HG03025 (cell line): ENCODE measurements around the gene TMEM38A.

Source experiments
- ATAC-seq: cut with Tn5 transposase; IDR thresholded peaks from one replicate; pipeline ENCODE4 v1.9.1; 2021; ENCODE audit warnings: mild to moderate bottlenecking, moderate library complexity; ENCODE audit not compliant: unreplicated experiment, low FRiP score

The TMEM38A gene

GRCh38 chr19:16660763-16661479 lies at the start of gene TMEM38A:
TMEM38A (plus strand) TSS chr19:16661139; CDS start chr19:16661218, 79 bp downstream.
- peak; percentile 14 for ATAC-seq

GRCh38 chr19:16612636-16613035 lies 48.3 kb upstream of the TMEM38A start:
- no peak for ATAC-seq

- ATAC-seq = no peak
These were observed 47.1 kb upstream of the TMEM38A start for GRCh38 chr19:16613841-16614240.

GRCh38 chr19:16614941-16615340 lies 46.0 kb upstream of the TMEM38A start:
- no peak for ATAC-seq

- ATAC-seq = no peak
These were observed 45.1 kb upstream of the TMEM38A start for GRCh38 chr19:16615808-16616207.

GRCh38 chr19:16618248-16618647 lies 42.7 kb upstream of the TMEM38A start:
- ATAC-seq = no peak

GRCh38 chr19:16619457-16619856 lies 41.5 kb upstream of the TMEM38A start:
- ATAC-seq = no peak

GRCh38 chr19:16620018-16620417 lies 40.9 kb upstream of the TMEM38A start:
- ATAC-seq = no peak

- ATAC-seq = no peak
These were observed 40.4 kb upstream of the TMEM38A start for GRCh38 chr19:16620584-16620983.

- ATAC-seq = no peak
These were observed 39.7 kb upstream of the TMEM38A start for GRCh38 chr19:16621165-16621800.

- ATAC-seq = no peak
These were observed 37.9 kb upstream of the TMEM38A start for GRCh38 chr19:16623066-16623465.

- ATAC-seq = no peak
These were observed 37.4 kb upstream of the TMEM38A start for GRCh38 chr19:16623576-16623975.

- no peak for ATAC-seq
These were observed 36.7 kb upstream of the TMEM38A start for GRCh38 chr19:16624236-16624635.

GRCh38 chr19:16625163-16625958 lies 35.6 kb upstream of the TMEM38A start:
- ATAC-seq = no peak

GRCh38 chr19:16626796-16627192 lies 34.1 kb upstream of the TMEM38A start:
- no peak for ATAC-seq

GRCh38 chr19:16627193-16627927 lies 33.6 kb upstream of the TMEM38A start:
- ATAC-seq = no peak

GRCh38 chr19:16627928-16628182 lies 33.1 kb upstream of the TMEM38A start:
- no peak for ATAC-seq

GRCh38 chr19:16628183-16628983 lies 32.6 kb upstream of the TMEM38A start, which contains the start of gene MED26:
MED26 (minus strand) TSS chr19:16628204; CDS start chr19:16627943, 261 bp downstream.
- ATAC-seq = peak; percentile 76

GRCh38 chr19:16628984-16629691 lies 31.8 kb upstream of the TMEM38A start:
- no peak for ATAC-seq
